Lung (tissue), 12 donors: ENCODE data around the gene HACD2. TPM values are rescaled to one million over a fixed set of nuclear protein-coding genes. Genes with fewer than 3 reads are reported as not detected.

Source experiments
- ATAC-seq: fragments of 200-7000 bp; cut with Tn5 transposase; one replicate; pipeline ENCODE4 v1.9.1; 2020; ENCODE audit warnings: moderate number of reproducible peaks; ENCODE audit not compliant: insufficient read depth, low FRiP score
- DNase-seq, 3 donors: peaks; one replicate each; pipeline ENCODE4 v3.0.0-alpha.2; 2013 to 2017
- H3K27ac ChIP-seq, 2 donors: one replicate each; pipeline ENCODE4 v1.5.1; 2013; ENCODE audit warnings: mild to moderate bottlenecking in 2 of 2, moderate library complexity in 2 of 2, control low read depth in 1 of 2, inconsistent platforms in 1 of 2, low read depth in 1 of 2, low read length in 1 of 2
- H3K27me3 ChIP-seq, 3 donors: one replicate each; pipeline ENCODE4 v1.5.1; 2013; ENCODE audit warnings: low read length in 2 of 3; ENCODE audit not compliant: control insufficient read depth in 3 of 3, insufficient read depth in 3 of 3
- H3K36me3 ChIP-seq, 4 donors: one replicate each; pipeline ENCODE4 v1.5.1; 2013; ENCODE audit warnings: low read length in 4 of 4, mild to moderate bottlenecking in 1 of 4, moderate library complexity in 1 of 4; ENCODE audit not compliant: control insufficient read depth in 4 of 4, insufficient read depth in 4 of 4
- H3K4me1 ChIP-seq, 5 donors: one replicate each; pipeline ENCODE4 v1.5.1; 2013; ENCODE audit warnings: low read length in 5 of 5, mild to moderate bottlenecking in 2 of 5, moderate library complexity in 1 of 5; ENCODE audit not compliant: control insufficient read depth in 5 of 5, insufficient read depth in 5 of 5
- H3K4me3 ChIP-seq: one replicate; pipeline ENCODE4 v1.5.1; 2013; ENCODE audit warnings: mild to moderate bottlenecking, control low read depth, moderate library complexity
- H3K9ac ChIP-seq, 2 donors: one replicate each; pipeline ENCODE4 v1.5.1; 2013; ENCODE audit warnings: low read length in 2 of 2, control low read depth in 1 of 2; ENCODE audit not compliant: insufficient read depth in 1 of 2
- H3K9me3 ChIP-seq, 4 donors: one replicate each; pipeline ENCODE4 v1.5.1; 2013; ENCODE audit warnings: low read length in 3 of 4, mild to moderate bottlenecking in 1 of 4, moderate library complexity in 1 of 4; ENCODE audit not compliant: control insufficient read depth in 4 of 4, insufficient read depth in 3 of 4
- CTCF ChIP-seq: IDR thresholded peaks from 2 replicates; pipeline ENCODE4 v1.5.1; 2012; ENCODE audit warnings: mild to moderate bottlenecking; ENCODE audit errors: control extremely low read depth, extremely low read depth
- WGBS, 2 donors: extraction: QIAGEN DNeasy Blood & Tissue Kit; methylation state at CpG; one replicate each; pipeline ENCODE4 v1.1.7; 2013; 5-methylcytosine and 5-hydroxymethylcytosine counted together
- polyA plus RNA-seq, 2 donors: library from polyadenylated mRNA; stranded (reverse); fragments of 200-250 nt; gene quantifications; one replicate each; pipeline ENCODE4 v1.2.1, GENCODE V29; 2013
- total RNA-seq, 2 donors: library from RNA; depleted of rRNA in 1 of 2; stranded (reverse); fragments of >200 nt in 1 of 2; gene quantifications; one replicate each; pipeline ENCODE4 v1.2.1, GENCODE V29; 2014 to 2021
- donor health status: control.
- donor health status: control.
- donor health status: Bipolar disorder and iron deficiency.
- donor health status: healthy.
- donor health status: DM: yes; HTN: yes; CAD: no.

HACD2 gene
- total and polyA plus RNA-seq, 4 donors, result 17.1 to 40.7 (median 28.2) TPM

- no peak overlapping the region for H3K4me3 ChIP-seq
- H3K9ac ChIP-seq, result no peak overlapping the region
- peaks cover 0 to 12% (median 6%) of the 10 kb centered on the region in 4 donors for H3K9me3 ChIP-seq
- no peak for DNase-seq
- H3K4me1 ChIP-seq, result peaks cover 0 to 3% (median 0%) of the 10 kb centered on the region in 5 donors
- no peak overlapping the region for H3K27ac ChIP-seq
- H3K27me3 ChIP-seq, result no peaks in the 10 kb centered on the region
- 94 to 97% methylated on average over 3 of the region's 3 CpGs for WGBS, 2 donors
- peaks cover 0 to 16% (median 3%) of the 10 kb centered on the region in 4 donors for H3K36me3 ChIP-seq
- no peak for ATAC-seq
- TF ChIP-seq CTCF, result no peak
Measured at GRCh38 chr3:123593381-123593780, 8.5 kb upstream of the HACD2 start.

- H3K27ac ChIP-seq, result no peak overlapping the region
- TF ChIP-seq CTCF, result no peak
- H3K27me3 ChIP-seq, result no peaks in the 10 kb centered on the region
- ATAC-seq (no peak), DNase-seq (no peak)
- no peak overlapping the region for H3K9ac ChIP-seq
- WGBS, 2 donors, result 81 to 95% methylated on average over 3 of the region's 3 CpGs
- peaks cover 0 to 16% (median 3%) of the 10 kb centered on the region in 4 donors for H3K36me3 ChIP-seq
- H3K4me3 ChIP-seq, result no peak overlapping the region
- H3K4me1 ChIP-seq, result peaks cover 0 to 6% (median 0%) of the 10 kb centered on the region in 5 donors
- peaks cover 0 to 12% (median 6%) of the 10 kb centered on the region in 4 donors for H3K9me3 ChIP-seq
Measured at GRCh38 chr3:123590685-123591450, 6.0 kb upstream of the HACD2 start.

GRCh38 chr3:123587401-123587800 lies 2.5 kb upstream of the HACD2 start:
- WGBS, 2 donors, result 89 to 95% methylated on average over 2 of the region's 2 CpGs
- ATAC-seq, result no peak
- Histone ChIP-seq H3K9me3 (peaks cover 0 to 12% (median 6%) of the 10 kb centered on the region in 4 donors), H3K4me1 (peaks cover 0 to 17% (median 3%) of the 10 kb centered on the region in 5 donors), H3K27ac (no peak overlapping the region), H3K4me3 (no peak overlapping the region), H3K27me3 (no peaks in the 10 kb centered on the region), H3K36me3 (peaks cover 0 to 16% (median 3%) of the 10 kb centered on the region in 4 donors), H3K9ac (no peak overlapping the region)
- no peak for DNase-seq
- TF ChIP-seq CTCF, result no peak
